DND-41 (cell line): Measurements from ENCODE around the gene PDS5B.
A peak's percentile ranks its signal among the peaks of the same experiment; 100 is the strongest.

Experiments
- ATAC-seq: fragments of 200-7000 bp; cut with Tn5 transposase; 3 replicates; pipeline ENCODE4 v1.9.1; 2021; ENCODE audit warnings: low read depth; ENCODE audit not compliant: insufficient read depth
- DNase-seq: peaks from one replicate; pipeline ENCODE4 v3.0.0-alpha.2; 2020
- H2AFZ ChIP-seq: 2 replicates; pipeline ENCODE4 v1.6.0; 2012; ENCODE audit warnings: low read depth, low read length
- H3K27ac ChIP-seq: 2 replicates; pipeline ENCODE4 v1.5.1; 2012; ENCODE audit warnings: low read length, inconsistent platforms
- H3K27me3 ChIP-seq: fragments of 200-600 bp; sonication (generic); 2 replicates; pipeline ENCODE4 v1.6.0; 2012; ENCODE audit warnings: low read length, mild to moderate bottlenecking, inconsistent platforms; ENCODE audit not compliant: insufficient read depth, poor library complexity
- H3K36me3 ChIP-seq: 2 replicates; pipeline ENCODE4 v1.5.1; 2012; ENCODE audit warnings: low read length, inconsistent platforms; ENCODE audit not compliant: insufficient read depth
- H3K4me1 ChIP-seq: 2 replicates; pipeline ENCODE4 v1.5.1; 2012; ENCODE audit warnings: mild to moderate bottlenecking, low read length; ENCODE audit not compliant: insufficient read depth
- H3K4me2 ChIP-seq: 2 replicates; pipeline ENCODE4 v1.6.0; 2012; ENCODE audit warnings: mild to moderate bottlenecking, moderate library complexity, low read length, inconsistent platforms; ENCODE audit not compliant: insufficient read depth
- H3K4me3 ChIP-seq, 2 experiments: fragments of 200-600 bp in 1 of 2; shearing (Covaris generic) in 1 of 2; 2 replicates each; pipeline ENCODE4 v1.5.1; 2012 to 2016; ENCODE audit warnings: inconsistent platforms in 2 of 2, low read length in 2 of 2, mild to moderate bottlenecking in 2 of 2, low read depth in 1 of 2, moderate library complexity in 1 of 2
- H3K79me2 ChIP-seq: 2 replicates; pipeline ENCODE4 v1.6.0; 2012; ENCODE audit warnings: low read length, inconsistent platforms; ENCODE audit not compliant: insufficient read depth
- H3K9ac ChIP-seq: 2 replicates; pipeline ENCODE4 v1.6.0; 2012; ENCODE audit warnings: low read depth, mild to moderate bottlenecking, inconsistent platforms, low read length, moderate library complexity
- H3K9me3 ChIP-seq: 2 replicates; pipeline ENCODE4 v1.5.1; 2012; ENCODE audit warnings: low read length, moderate library complexity, mild to moderate bottlenecking, inconsistent platforms; ENCODE audit not compliant: insufficient read depth, severe bottlenecking
- H4K20me1 ChIP-seq: 2 replicates; pipeline ENCODE4 v1.6.0; 2012; ENCODE audit warnings: low read length; ENCODE audit not compliant: insufficient read depth
- CTCF ChIP-seq: IDR thresholded peaks from 2 replicates; pipeline ENCODE4 v1.5.1; 2012; ENCODE audit warnings: borderline replicate concordance, low read length, moderate library complexity, mild to moderate bottlenecking; ENCODE audit not compliant: poor library complexity, severe bottlenecking; ENCODE audit errors: extremely low read depth
- EZH2 ChIP-seq: IDR thresholded peaks from 3 replicates; pipeline ENCODE4 v1.6.1; 2012; ENCODE audit warnings: borderline replicate concordance, low read depth, mild to moderate bottlenecking, moderate library complexity, low read length, inconsistent platforms; ENCODE audit not compliant: severe bottlenecking

Gene PDS5B

GRCh38 chr13:32582281-32582680 is 4.0 kb upstream of the PDS5B start:
- no peaks in the 10 kb centered on the region for H3K27me3 ChIP-seq
- H2AFZ ChIP-seq, result no peak overlapping the region
- peaks cover 2% of the 10 kb centered on the region; the same call in 1 of the 2 replicates for H4K20me1 ChIP-seq
- ATAC-seq (no peak), DNase-seq (no peak)
- H3K9me3 ChIP-seq, result peaks cover 9% of the 10 kb centered on the region
- peaks cover 6% of the 10 kb centered on the region for H3K79me2 ChIP-seq
- H3K4me2 ChIP-seq, result no peak overlapping the region
- no peak for TF ChIP-seq EZH2
- TF ChIP-seq CTCF, result no peak
- peaks cover 11% of the 10 kb centered on the region for H3K4me1 ChIP-seq
- H3K9ac ChIP-seq, result no peak overlapping the region
- H3K4me3 ChIP-seq, result no peak overlapping the region
- H3K27ac ChIP-seq, result no peak overlapping the region
- H3K36me3 ChIP-seq, result no peaks in the 10 kb centered on the region

- DNase-seq (no peak), ATAC-seq (no peak)
- peaks cover 13% of the 10 kb centered on the region for H3K4me1 ChIP-seq
- no peak overlapping the region for H3K4me3 ChIP-seq
- no peak for TF ChIP-seq EZH2
- no peak for TF ChIP-seq CTCF
- H4K20me1 ChIP-seq, result peaks cover 10% of the 10 kb centered on the region
- H3K36me3 ChIP-seq, result no peaks in the 10 kb centered on the region
- no peak overlapping the region for H3K27ac ChIP-seq
- H3K27me3 ChIP-seq, result no peaks in the 10 kb centered on the region
- no peak overlapping the region for H2AFZ ChIP-seq
- no peak overlapping the region for H3K4me2 ChIP-seq
- H3K9me3 ChIP-seq, result peaks cover 3% of the 10 kb centered on the region
- H3K9ac ChIP-seq, result no peak overlapping the region
- H3K79me2 ChIP-seq, result peaks cover 13% of the 10 kb centered on the region
Measured at GRCh38 chr13:32582991-32583390, 3.3 kb upstream of the PDS5B start.

GRCh38 chr13:32585550-32586079 is 637 bp upstream of the PDS5B start:
- TF ChIP-seq EZH2, result no peak
- TF ChIP-seq CTCF, result no peak
- H3K9me3 ChIP-seq, result no peaks in the 10 kb centered on the region
- peak overlapping the region; percentile 36 to 71 for H3K4me3 ChIP-seq
- H4K20me1 ChIP-seq, result peaks cover 34% of the 10 kb centered on the region
- no peaks in the 10 kb centered on the region for H3K27me3 ChIP-seq
- H3K4me2 ChIP-seq, result peak overlapping the region; percentile 71
- peaks cover 39% of the 10 kb centered on the region for H3K79me2 ChIP-seq
- peak overlapping the region; percentile 64; the same call in 1 of the 2 replicates for H3K27ac ChIP-seq
- H3K36me3 ChIP-seq, result no peaks in the 10 kb centered on the region; the same call in 1 of the 2 replicates
- H3K9ac ChIP-seq, result peak overlapping the region; percentile 86
- ATAC-seq (no peak), DNase-seq (peak; percentile 10)
- peaks cover 36% of the 10 kb centered on the region for H3K4me1 ChIP-seq
- H2AFZ ChIP-seq, result peak overlapping the region; percentile 70
